Colonic mucosa (tissue), 4 donors: ENCODE results near the gene ARHGAP8. TPM values are rescaled to one million over a fixed set of nuclear protein-coding genes. Genes with fewer than 3 reads are reported as not detected.

Source experiments
- DNase-seq: peaks from one replicate; pipeline ENCODE4 v3.0.0-alpha.2; 2020
- H3K27ac ChIP-seq: fragments of 200-600 bp; one replicate; pipeline ENCODE4 v1.8.0; 2021
- H3K27me3 ChIP-seq: fragments of 200-600 bp; one replicate; pipeline ENCODE4 v1.8.0; 2021
- H3K36me3 ChIP-seq: fragments of 200-600 bp; one replicate; pipeline ENCODE4 v1.8.0; 2021
- H3K4me1 ChIP-seq: fragments of 200-600 bp; one replicate; pipeline ENCODE4 v1.8.0; 2021; ENCODE audit warnings: mild to moderate bottlenecking
- H3K4me3 ChIP-seq: fragments of 200-600 bp; one replicate; pipeline ENCODE4 v1.8.0; 2021
- H3K9ac ChIP-seq, 2 donors: one replicate each; pipeline ENCODE4 v1.7.0; 2013; ENCODE audit warnings: control low read depth in 2 of 2, low read depth in 2 of 2, low read length in 2 of 2
- H3K9me3 ChIP-seq: fragments of 200-600 bp; one replicate; pipeline ENCODE4 v1.8.0; 2021
- intact Hi-C: fragments of 100-400 bp; cut with DNase I; formaldehyde crosslinking; loops from one replicate; pipeline ENCODE4 v1.14.1; 2022
- total RNA-seq, 2 donors: library from RNA; stranded (reverse); fragmentation: NEBNext Ultra II Directional in 1 of 2; extraction: Animal tissue kit (Norgen Biotek cat#: 25700) in 1 of 2; gene quantifications; one replicate each; pipeline ENCODE4 v1.2.1, GENCODE V29; 2021
- TF ChIP-seq, protein P1 (sequence below): fragments of 200-600 bp; IDR thresholded peaks from one replicate; pipeline ENCODE4 v1.8.0; 2022; ENCODE audit warnings: antibody characterized with exemption, mild to moderate bottlenecking
- donor health status: healthy.
- donor health status: DM: no; HTN: no; CAD: no.
- donor health status: DM: no; HTN: no; CAD: no.

Gene ARHGAP8
- total RNA-seq, 2 donors from 2014 or later, result 38.4 to 69.9 TPM

DNA sequence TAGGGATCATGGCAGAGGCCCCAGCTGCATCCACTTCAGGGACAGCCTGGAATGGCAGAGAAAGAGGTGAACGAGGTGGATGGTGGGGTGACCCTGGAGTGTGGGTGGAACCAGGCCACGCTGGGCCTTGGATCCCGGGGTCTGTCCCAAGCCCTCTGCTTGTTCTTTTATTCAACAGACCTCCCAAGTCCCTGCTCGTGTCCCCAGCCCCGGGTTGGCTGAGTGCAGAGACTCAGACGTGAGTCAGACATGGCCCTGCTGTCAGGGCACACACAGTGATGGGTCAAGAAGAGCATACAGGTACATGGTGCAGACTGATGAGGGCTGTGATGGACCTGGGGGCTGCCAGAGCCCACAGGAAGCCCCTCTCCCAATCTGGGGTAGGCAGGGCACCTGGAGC, 6.6 kb downstream of the ARHGAP8 start:
- no peak overlapping the region for H3K4me3 ChIP-seq
- no peak overlapping the region for H3K27ac ChIP-seq
- H3K4me1 ChIP-seq, result peaks cover 4% of the 10 kb centered on the region
- H3K27me3 ChIP-seq, result no peaks in the 10 kb centered on the region
- no peaks in the 10 kb centered on the region for H3K36me3 ChIP-seq
- no peaks in the 10 kb centered on the region for H3K9me3 ChIP-seq
- no peak overlapping the region for H3K9ac ChIP-seq
- no peak for DNase-seq
- TF ChIP-seq, protein P1, sequence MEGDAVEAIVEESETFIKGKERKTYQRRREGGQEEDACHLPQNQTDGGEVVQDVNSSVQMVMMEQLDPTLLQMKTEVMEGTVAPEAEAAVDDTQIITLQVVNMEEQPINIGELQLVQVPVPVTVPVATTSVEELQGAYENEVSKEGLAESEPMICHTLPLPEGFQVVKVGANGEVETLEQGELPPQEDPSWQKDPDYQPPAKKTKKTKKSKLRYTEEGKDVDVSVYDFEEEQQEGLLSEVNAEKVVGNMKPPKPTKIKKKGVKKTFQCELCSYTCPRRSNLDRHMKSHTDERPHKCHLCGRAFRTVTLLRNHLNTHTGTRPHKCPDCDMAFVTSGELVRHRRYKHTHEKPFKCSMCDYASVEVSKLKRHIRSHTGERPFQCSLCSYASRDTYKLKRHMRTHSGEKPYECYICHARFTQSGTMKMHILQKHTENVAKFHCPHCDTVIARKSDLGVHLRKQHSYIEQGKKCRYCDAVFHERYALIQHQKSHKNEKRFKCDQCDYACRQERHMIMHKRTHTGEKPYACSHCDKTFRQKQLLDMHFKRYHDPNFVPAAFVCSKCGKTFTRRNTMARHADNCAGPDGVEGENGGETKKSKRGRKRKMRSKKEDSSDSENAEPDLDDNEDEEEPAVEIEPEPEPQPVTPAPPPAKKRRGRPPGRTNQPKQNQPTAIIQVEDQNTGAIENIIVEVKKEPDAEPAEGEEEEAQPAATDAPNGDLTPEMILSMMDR, result no peak
- intact Hi-C loops, result no loop called here

DNA sequence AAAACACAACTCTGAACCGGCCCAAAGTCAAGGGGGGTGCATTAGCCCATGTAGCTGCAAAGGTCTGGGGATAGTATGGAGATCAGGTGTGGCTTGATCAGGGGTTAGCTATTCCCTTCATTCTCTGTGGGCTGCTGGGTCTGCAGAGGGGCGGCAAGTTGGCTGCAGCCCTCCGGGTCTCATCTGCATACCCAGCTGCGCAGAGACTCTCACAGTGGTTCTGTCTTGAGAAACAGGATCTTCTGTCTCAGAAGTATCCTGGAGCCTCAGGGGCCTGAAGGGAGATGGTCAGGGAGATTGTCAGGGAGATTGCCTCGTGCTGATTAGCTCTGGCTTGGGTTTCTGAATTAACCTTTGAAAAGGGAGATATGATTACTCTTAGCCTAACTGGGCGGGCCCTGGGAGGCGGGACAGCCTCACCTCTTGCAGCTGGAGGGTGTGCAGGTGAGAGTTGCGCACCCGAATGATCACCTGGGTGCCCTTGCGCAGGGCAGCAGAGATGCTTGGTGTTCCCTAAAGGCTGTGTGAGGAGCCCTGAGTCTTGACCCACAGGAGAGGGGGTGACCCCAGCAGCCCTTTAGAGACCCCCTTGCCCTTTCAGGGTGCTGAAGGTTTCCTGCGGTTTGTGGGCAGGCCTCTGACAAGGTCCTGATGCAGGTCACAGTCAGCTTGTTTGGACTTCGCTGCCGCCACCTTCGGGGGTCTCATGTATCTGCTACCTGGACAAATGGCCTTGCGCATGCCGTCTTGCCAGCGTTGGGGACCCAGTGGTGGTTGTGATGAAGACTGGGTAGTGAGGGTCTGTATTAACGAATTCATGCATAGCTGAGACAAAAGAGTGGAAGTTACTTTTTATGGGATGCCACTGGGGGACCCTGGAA, 7.3 kb downstream of the ARHGAP8 start:
- H3K9ac ChIP-seq, result peak overlapping the region in 1 of 2 donors; percentile 9
- H3K4me3 ChIP-seq, result no peak overlapping the region
- H3K9me3 ChIP-seq, result no peaks in the 10 kb centered on the region
- peaks cover 4% of the 10 kb centered on the region for H3K4me1 ChIP-seq
- DNase-seq, result no peak
- no peaks in the 10 kb centered on the region for H3K36me3 ChIP-seq
- H3K27ac ChIP-seq, result no peak overlapping the region
- TF ChIP-seq, protein P1, result no peak
- no peaks in the 10 kb centered on the region for H3K27me3 ChIP-seq
- intact Hi-C loops, result no loop called here

DNA sequence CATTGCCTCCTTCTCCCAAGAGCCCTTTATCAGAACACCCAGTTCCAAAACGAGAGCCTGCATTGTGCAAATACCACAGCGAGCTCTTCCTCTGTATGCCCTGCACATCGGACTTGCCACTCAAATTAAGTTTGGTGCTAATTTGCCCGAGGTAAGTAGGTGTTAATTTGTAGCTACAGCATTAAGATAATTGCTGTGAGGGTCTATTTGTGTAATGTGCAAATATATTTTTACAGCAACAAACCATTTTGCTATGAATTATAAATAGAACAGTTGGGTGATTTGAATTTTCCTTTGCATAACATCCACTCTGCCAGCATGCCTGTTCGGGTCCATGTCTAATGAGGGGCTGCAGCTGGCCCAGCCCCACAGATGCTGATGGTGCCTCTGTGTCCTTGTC, 8.1 kb downstream of the ARHGAP8 start:
- H3K9ac ChIP-seq, result no peak overlapping the region
- H3K9me3 ChIP-seq, result no peaks in the 10 kb centered on the region
- H3K27ac ChIP-seq, result no peak overlapping the region
- no peak overlapping the region for H3K4me3 ChIP-seq
- peaks cover 4% of the 10 kb centered on the region for H3K4me1 ChIP-seq
- H3K27me3 ChIP-seq, result no peaks in the 10 kb centered on the region
- no peak for DNase-seq
- no peaks in the 10 kb centered on the region for H3K36me3 ChIP-seq
- intact Hi-C loops, result no loop called here
- TF ChIP-seq, protein P1, result no peak

DNA sequence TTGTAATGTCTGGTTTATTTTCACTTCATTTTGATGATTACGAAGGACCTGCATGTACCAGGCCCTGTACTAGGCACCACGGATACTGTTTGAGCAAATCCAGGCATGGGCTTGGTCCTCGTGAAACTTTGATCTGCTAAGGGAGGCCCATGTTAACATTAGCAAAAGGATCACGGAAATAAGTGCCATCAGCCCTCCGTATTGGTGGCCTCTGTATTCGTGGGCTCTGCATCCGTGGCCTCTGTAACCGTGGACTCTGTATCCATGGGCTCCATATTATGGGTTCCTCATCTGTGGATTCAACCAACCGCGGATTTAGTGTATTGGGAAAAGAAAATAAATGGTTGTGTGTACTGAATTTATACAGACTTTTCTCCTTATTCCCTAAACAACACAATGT, 8.7 kb downstream of the ARHGAP8 start:
- TF ChIP-seq, protein P1, result no peak
- H3K9ac ChIP-seq, result no peak overlapping the region
- H3K4me1 ChIP-seq, result peaks cover 4% of the 10 kb centered on the region

DNA sequence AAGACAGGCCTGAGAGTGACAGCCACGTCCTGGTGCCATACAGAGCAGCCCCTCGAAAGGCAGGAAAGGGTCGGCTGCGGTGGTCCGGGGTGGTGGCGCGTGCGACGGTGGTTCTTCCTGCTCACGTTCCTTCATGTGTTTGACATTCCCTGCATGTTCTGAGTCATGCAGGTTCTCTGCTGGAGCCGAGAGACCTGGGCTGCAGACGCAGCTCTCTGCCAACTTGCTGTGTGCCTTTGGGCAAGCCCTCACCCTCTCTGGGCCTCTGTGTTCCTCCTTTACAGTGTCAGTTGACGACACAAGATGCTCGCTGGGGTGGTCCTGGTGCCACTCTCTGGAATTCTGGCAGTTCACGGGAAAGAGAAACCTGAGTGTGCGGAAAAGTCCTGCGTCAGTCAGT, 12.0 kb downstream of the ARHGAP8 start:
- Histone ChIP-seq H3K9ac (no peak overlapping the region), H3K4me3 (no peak overlapping the region), H3K4me1 (no peaks in the 10 kb centered on the region), H3K27me3 (no peaks in the 10 kb centered on the region), H3K27ac (no peak overlapping the region), H3K9me3 (no peaks in the 10 kb centered on the region), H3K36me3 (no peaks in the 10 kb centered on the region)
- TF ChIP-seq, protein P1, result no peak
- no peak for DNase-seq
- intact Hi-C loops, result no loop called here

More for the DNA sequence above, 8.7 kb downstream of the ARHGAP8 start:
- no peak for DNase-seq
- no peaks in the 10 kb centered on the region for H3K36me3 ChIP-seq
- H3K9me3 ChIP-seq, result no peaks in the 10 kb centered on the region
- H3K4me3 ChIP-seq, result no peak overlapping the region
- intact Hi-C loops, result no loop called here
- no peak overlapping the region for H3K27ac ChIP-seq
- no peaks in the 10 kb centered on the region for H3K27me3 ChIP-seq
